HG03521 (cell line): ENCODE data around the gene STK31.
"Not testable (repeated sequence)": the region's sequence is repeated elsewhere in the genome, so short reads cannot be mapped to it uniquely, and the experiment has no call there.

Experiments
- ATAC-seq: cut with Tn5 transposase; IDR thresholded peaks from one replicate; pipeline ENCODE4 v1.9.1; 2021; ENCODE audit warnings: mild to moderate bottlenecking, moderate library complexity; ENCODE audit not compliant: unreplicated experiment

STK31 gene

DNA sequence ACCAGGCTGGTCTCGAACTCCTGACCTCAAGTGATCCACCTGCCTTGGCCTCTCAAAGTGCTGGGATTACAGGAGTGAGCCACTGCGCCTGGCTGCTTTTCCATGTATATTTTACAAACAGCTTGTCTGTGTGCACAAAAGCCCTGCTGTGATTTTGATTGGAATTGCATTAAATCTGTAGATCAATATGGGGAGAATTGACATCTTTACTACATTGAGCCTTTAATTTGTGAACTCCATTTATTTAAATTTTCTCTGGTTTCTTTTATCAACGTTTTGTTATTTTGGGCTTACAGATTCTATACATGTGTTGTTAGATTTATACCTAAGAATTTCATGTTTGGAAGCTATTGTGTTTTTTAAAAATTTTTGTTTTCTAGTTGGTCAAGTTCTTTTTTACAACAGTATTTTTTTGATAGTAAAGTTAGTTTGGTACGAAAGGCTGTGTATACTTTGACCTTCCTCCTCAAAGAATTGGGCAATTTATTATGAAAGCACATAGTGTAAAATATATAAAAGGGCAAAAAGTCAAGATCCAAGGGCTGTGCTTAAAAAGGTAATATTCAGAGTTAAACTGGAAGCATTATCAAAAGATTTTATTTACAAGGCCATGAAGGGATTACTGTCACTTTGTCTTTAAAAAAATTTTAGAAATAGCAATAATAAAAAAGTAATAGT lies 92.8 kb downstream of the STK31 start:
- ATAC-seq = no peak

DNA sequence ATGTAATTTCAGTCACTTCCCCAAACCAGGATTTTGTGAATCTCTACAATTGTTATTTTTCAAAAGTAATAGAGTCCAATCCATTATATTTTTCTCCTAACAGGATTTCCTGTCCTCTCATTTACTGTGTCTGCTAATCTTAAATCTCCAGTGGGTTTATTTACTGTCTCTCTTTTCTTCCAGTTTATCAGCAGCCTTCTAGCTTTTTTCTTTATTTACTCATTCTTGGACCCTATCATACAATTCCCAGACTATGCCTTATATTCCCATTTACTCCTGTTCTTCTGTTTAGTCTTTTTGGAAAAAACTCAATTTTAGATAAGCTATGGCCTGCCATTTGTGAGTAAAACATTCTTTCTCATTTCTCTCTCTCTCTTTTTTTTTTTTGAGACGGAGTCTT lies 94.7 kb downstream of the STK31 start:
- ATAC-seq = no peak

DNA sequence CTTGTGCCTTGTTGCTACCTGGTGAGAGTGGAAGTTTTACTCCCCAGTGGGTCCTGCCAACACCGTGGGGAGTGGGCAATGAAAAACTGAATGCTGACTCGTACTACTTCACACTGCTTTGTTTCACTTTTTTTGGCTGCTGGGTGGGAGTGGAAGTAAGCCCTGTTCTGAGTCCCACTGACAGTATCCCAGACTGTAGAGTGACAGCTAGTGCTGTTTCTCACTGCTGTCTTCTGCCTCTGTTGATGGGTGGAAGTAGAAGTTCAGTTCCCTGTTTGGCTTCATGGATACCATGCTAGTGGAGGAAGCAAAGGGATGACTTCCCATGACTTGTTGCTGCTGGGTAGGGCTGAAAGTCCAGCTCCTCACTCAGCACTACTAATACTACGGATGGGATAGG lies 98.4 kb downstream of the STK31 start:
- no peak for ATAC-seq

DNA sequence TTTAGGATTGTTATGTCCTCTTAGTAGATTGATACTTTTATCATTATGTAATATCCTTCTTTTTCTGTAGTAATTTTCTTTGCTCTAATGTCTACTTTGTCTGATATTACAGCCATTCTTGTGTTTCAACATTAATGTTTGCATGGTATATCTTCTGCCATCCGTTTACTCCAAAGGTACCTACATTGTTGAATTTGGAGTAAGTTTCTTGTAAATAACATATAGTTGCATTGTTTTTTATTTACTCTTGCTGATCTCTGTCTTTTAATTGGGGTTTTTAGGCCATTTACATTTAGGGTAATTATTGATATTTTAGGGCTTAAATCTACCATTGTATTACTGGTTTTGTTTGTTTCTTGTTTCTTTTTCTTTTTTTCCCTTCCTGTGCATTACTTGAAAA lies 100.1 kb downstream of the STK31 start:
- ATAC-seq = no peak

DNA sequence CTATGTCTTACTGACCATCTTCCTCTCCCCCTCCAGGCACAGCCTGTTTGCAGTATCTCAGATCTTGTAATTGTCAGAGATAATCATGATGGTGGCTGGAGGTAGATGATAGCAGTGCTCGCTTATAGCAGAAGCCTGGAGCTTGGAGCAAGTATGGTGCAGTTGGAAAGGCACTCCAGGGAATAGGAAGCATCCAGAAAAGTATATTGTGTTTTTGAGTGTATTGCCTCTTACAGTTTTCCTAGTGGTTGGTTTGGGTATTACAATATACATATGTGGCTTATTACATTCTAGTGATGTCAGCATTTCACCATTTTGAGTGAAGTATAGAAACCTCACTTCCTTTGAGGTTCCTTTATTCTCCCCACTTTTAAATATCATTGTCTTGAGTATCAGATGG lies 101.5 kb downstream of the STK31 start:
- no peak for ATAC-seq

DNA sequence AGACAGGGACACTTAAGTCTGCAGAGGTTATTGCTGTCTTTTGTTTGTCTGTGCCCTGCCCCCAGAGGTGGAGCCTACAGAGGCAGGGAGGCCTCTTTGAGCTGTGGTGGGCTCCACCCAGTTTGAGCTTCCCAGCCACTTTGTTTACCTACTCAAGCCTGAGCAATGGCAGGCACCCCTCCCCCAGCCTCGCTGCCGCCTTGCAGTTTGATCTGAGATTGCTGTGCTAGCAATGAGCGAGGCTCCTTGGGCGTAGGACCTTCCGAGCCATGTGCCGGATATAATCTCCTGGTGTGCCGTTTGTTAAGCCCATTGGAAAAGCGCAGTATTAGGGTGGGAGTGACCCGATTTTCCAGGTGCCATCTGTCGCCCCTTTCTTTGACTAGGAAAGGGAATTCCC lies 118.1 kb downstream of the STK31 start:
- not testable (repeated sequence) for ATAC-seq

DNA sequence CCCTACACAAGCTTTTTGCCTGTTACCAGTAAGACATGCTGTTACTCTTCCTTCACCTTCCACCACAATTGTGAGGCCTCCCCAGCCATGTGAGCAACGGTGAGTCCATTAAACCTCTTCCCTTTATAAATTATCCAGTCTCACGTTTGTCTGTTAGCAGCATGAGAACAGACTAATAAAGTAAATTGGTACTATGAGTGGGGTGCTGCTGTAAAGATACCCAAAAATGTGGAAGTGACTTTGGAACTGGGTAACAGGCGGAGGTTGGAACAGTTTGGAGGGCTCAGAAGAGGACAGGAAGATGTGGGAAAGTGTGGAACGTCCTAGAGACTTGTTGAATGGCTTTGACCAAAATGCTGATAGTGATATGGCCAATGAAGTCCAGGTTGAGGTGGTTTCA lies 122.7 kb downstream of the STK31 start:
- ATAC-seq = not testable (repeated sequence)

DNA sequence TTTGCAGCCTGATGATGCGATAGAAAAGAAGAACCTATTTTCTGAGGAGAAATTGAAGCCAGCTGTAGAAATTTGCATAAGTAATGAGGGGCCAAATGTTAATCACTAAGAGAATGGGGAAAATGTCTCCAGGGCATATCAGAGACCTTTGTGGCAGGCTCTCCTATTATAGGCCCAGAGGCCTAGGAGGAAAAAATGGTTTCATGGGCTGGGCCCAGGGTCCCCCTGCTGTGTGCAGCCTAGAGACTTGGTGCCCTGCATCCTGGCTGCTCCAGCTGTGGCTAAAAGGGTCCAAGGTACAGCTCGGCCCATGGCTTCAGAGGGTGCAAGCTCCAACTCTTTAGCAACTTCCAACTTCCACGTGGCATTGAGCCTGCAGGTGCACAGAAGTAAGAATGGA lies 123.4 kb downstream of the STK31 start:
- no peak for ATAC-seq

DNA sequence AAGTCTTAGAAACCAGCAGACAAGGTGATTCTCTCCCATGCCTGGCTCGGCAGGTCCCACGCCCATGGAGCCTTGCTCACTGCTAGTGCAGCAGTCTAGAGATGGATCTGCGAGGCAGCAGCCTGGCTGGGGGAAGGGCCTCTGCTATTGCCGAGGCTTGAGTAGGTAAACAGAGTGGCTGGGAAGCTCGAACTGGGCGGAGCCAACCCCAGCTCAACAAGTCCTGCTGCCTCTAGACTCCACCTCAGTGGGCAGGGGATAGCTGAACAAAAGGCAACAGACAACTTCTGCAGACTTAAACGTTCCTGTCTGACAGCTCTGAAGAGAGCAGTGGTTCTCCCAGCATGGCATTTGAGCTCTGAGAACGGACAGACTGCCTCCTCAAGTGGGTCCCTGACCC lies 134.8 kb downstream of the STK31 start:
- not testable (repeated sequence) for ATAC-seq

DNA sequence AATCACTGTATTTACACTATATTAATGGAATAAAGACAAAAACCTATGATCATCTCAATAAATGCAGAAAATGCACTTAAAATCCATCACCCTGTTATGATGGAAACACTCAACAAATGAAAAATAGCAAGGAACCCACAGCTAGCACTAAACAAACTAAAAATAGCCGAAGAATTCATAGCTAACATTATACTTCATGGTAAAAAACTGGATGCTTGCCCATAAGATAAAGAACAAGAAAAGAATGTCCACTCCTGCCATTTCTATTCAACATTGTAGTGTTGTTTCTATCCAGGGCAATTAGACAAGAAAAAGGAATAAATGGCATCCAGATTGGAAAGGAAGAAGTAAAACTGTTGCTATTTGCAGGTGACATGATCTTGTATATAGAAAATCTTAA lies 142.1 kb downstream of the STK31 start:
- no peak for ATAC-seq

DNA sequence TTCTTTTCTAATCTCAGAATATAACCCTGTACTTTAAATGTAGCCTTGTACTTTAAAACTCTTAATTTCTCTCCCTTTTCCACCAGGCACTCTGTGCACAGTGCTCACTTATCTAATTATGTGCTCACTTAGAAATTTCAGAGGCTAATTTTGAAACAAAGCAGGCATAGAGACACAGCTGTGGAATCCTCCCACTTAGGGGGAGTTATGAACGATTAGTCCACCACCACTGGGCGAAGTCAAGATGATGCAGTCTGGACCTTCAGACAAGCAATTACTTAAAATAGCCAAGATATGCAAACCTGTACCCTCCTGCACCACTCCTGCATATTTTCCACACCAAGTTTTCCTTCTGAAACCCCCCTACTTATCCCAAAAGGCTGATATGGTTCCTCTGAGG lies 143.0 kb downstream of the STK31 start:
- no peak for ATAC-seq

DNA sequence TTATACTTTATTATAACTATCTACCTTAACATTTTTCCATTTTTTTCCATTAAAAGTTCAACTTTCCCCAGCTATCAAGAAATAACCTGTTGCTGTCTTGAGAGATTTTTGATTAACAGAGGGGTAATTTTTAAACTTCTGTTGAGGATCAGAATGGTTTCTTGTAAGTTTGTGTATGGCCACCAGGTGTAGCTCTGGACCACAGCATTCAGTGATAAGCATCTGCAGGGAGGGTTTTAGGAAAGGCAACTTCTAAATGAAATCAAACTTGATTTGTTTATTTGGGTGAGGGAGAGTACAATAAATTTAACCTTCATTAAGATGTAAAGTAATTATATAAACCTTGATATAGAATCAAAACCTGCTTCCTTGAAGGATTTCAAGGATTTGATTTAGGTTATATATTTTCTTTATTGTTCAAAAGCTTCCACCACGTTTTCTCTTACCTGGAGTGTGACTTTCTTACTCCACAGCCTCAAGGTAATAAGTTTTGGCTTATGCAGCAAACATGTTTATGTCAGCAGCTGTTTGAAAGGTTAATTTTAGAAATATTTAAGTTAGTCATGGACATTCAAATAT lies 153.3 kb downstream of the STK31 start:
- ATAC-seq = no peak

DNA sequence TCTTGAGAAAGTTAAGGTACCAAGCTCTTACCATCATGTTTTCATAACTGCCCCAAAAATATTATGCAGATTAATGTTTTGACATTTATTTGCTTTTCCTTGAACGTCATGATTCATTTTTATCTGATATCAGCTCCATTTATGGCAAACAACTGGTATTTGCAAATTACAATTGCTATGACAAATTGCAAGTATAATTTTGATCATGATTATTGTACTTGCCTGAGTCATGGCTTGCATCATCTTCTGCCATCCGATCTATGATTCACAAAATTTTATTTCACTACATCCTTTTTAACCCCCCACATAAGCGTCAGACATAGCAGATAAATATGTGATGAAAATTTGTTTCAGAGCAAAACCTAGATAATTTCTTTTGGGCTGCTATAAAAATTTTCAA lies 155.0 kb downstream of the STK31 start:
- no peak for ATAC-seq

DNA sequence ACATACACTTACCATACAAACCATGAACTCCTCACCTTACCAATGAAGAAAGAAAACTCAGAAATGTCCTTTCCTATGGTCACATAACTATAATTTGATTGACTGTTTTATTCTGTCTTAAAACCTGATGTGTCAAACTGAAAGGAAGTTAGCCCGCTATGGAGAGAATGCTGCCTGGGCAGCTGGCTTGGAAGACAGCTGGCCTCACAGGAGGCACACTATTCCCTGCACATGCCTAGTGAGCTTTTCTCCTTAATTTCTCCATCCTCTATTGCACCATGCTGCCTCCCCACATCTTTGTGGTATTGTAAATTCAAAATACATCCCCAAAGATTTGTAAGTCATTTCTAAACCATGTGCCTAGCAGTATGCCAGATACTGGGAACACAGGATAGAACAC lies 163.3 kb downstream of the STK31 start:
- no peak for ATAC-seq

DNA sequence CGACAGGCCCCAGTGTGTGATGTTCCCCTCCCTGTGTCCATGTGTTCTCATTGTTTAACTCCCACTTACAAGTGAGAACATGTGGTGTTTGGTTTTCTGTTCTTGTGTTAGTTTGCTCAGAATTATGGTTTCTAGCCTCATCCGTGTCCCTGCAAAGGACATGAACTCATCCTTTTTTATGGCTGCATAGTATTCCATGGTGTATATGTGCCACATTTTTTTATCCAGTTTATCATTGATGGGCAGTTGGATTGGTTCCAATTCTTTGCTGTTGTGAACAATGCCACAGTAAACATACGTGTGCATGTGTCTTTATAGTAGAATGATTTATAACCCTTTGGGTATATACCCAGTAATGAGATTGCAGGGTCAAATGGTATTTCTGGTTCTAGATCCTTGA lies 166.5 kb downstream of the STK31 start:
- not testable (repeated sequence) for ATAC-seq
